ENCODE data around the gene C16orf54. TPM values are rescaled to one million over a fixed set of nuclear protein-coding genes. Genes with fewer than 3 reads are reported as not detected.
"Not testable (repeated sequence)": the region's sequence is repeated elsewhere in the genome, so short reads cannot be mapped to it uniquely, and the experiment has no call there.

Gene C16orf54
- total RNA-seq, 1 donor from 2014 or later = 21.3 TPM

- peaks cover 2% of the 10 kb centered on the region for H3K36me3 Mint-ChIP-seq (ENCODE audit: low read depth)
These were observed 51.2 kb downstream of the C16orf54 start for GRCh38 chr16:29694384-29695195.

GRCh38 chr16:29692606-29693005 is 53.2 kb downstream of the C16orf54 start:
- not testable (repeated sequence) for H3K36me3 Mint-ChIP-seq (ENCODE audit: low read depth); H3K9me3 Mint-ChIP-seq; DNase-seq (ENCODE audit: low spot score); H3K27ac Mint-ChIP-seq; H3K27me3 Mint-ChIP-seq (ENCODE audit: insufficient read depth); H3K4me3 Mint-ChIP-seq
- peaks cover 16% of the 10 kb centered on the region for H3K4me1 Mint-ChIP-seq (ENCODE audit: low read depth)
- intact Hi-C loops (cut with micrococcal nuclease) = loop anchor here (1.0 to 2.0 kb wide), 3 partner anchors 156 to 340 kb away; no protein-coding TSS in a partner anchor

More at GRCh38 chr16:29694384-29695195, 51.2 kb downstream of the C16orf54 start:
- intact Hi-C loops (cut with micrococcal nuclease) = no loop called here
- H3K9me3 Mint-ChIP-seq = no peaks in the 10 kb centered on the region
- no peaks in the 10 kb centered on the region for H3K27me3 Mint-ChIP-seq (ENCODE audit: insufficient read depth)
- H3K4me3 Mint-ChIP-seq = no peak overlapping the region
- H3K27ac Mint-ChIP-seq = no peak overlapping the region
- peaks cover 12% of the 10 kb centered on the region for H3K4me1 Mint-ChIP-seq (ENCODE audit: low read depth)
- no peak for DNase-seq (ENCODE audit: low spot score)

Other genes starting within 250 kb of the C16orf54 start
- gene NPIPB12, start 239.6 kb downstream of the C16orf54 start, total RNA-seq = 99.0 and 104 TPM in 2 replicates
- 191 and 196 TPM in 2 replicates for gene SPN, start 82.7 kb downstream of the C16orf54 start, total RNA-seq
- gene QPRT, start 66.8 kb downstream of the C16orf54 start, total RNA-seq = 6.3 and 6.5 TPM in 2 replicates
- gene ZG16, start 32.3 kb upstream of the C16orf54 start, total RNA-seq = not detected in 2 replicates
- gene KIF22, start 44.8 kb upstream of the C16orf54 start, total RNA-seq = 134 and 140 TPM in 2 replicates
- 365 and 380 TPM in 2 replicates for gene MAZ, start 60.5 kb upstream of the C16orf54 start, total RNA-seq
- gene PRRT2, start 66.2 kb upstream of the C16orf54 start, total RNA-seq = 1.0 and 1.3 TPM in 2 replicates
- 29.2 and 30.8 TPM in 2 replicates for gene PAGR1, start 70.2 kb upstream of the C16orf54 start, total RNA-seq
- gene MVP, start 74.5 kb upstream of the C16orf54 start, total RNA-seq = 117 and 124 TPM in 2 replicates
- 83.7 and 85.5 TPM in 2 replicates for gene CDIPT, start 117.2 kb upstream of the C16orf54 start, total RNA-seq
- 0.16 and 0.32 TPM in 2 replicates for gene SEZ6L2, start 153.6 kb upstream of the C16orf54 start, total RNA-seq
- gene ASPHD1, start 154.5 kb upstream of the C16orf54 start, total RNA-seq = 4.2 and 4.7 TPM in 2 replicates
- 53.7 and 58.2 TPM in 2 replicates for gene KCTD13, start 180.2 kb upstream of the C16orf54 start, total RNA-seq
- gene TMEM219, start 216.1 kb upstream of the C16orf54 start, total RNA-seq = 41.5 and 43.7 TPM in 2 replicates
- gene TAOK2, start 227.9 kb upstream of the C16orf54 start, total RNA-seq = 38.5 and 39.7 TPM in 2 replicates
- 48.8 and 50.1 TPM in 2 replicates for gene HIRIP3, start 249.6 kb upstream of the C16orf54 start, total RNA-seq

Data from activated T-helper 1 cell treated with anti-CD3 and anti-CD28 coated beads, Interleukin-12 subunit alpha, Interleukin-12 subunit beta, Interleukin-2, Interleukin-4 antibody, amounts not matched to agents 30 ng/mL and 10 ng/mL and 1 ng/mL, durations not matched to agents 14 hours and 24 hours and 36 hours (primary cell).